T-helper 9 cell (primary cell): Measurements from ENCODE around the gene NUMB.

Source experiments
- DNase-seq: peaks from one replicate; pipeline ENCODE4 v3.0.0-alpha.2; 2020

The NUMB gene

DNA sequence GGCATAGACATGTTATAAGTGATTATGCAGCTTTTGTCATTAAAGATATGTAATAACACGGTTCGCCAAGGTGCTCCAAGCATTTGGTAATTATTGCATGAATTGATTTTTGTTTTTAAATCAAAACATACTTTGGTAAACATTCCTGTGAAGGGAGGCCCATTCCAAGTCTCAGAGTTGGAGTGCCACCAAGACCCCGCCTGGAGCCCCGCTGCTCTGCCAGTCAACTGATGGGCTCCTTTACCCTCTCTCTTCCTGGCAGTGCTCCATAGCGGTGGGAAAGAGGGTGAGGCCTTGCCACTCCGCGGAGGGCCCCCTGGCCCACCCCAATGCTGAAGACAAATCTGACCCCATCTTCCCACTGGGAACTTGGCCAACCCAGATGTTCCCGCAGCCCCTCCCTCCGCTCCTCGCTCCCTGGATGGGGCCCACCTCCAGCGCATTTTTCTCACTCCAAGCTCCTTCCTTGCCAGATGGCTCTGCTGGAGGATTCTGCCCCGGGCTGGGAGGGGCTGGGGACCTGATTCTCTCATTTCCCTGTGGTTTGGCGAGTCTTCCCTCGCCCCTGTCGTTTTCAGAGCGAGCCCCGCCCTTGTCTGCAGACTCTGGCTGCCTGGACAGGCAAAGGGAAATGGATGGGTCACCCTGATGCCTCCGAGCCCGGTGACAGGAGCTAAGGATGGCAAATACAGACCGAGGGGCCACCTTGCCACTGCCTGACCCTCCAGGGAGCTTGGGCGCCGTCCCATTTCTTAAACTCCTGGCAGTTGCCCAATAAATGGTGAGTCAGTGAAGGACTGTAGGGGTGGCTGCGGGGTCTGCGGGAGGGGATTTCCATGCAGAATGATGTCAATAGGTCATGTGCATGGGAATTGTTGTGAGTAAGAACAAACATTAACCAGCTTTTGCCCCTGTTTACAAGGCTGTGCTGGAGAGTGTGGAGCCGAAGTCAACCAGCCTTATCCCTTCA lies 230.2 kb downstream of the NUMB start:
- no peak for DNase-seq

DNA sequence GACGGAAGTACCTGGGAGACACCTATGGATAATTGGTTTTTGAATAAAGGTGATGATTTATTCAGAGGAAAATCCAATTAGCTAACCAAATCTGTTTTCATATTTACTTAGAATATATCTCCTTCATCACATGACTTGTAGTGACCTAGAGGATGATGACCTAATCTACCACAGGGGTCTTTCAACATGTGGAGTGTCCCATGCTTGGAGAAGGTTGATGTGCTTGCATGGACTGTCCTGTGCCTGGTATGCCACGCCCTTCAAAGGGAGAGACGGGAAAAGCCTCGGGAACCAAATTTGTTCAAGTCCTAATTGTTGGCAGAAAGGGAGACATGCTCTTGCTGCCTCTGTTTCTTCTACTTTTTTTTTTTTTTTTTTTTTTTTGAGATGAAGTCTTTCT lies 232.8 kb downstream of the NUMB start:
- no peak for DNase-seq
